ENCODE data around the gene KCNMA1. TPM values are rescaled to one million over a fixed set of nuclear protein-coding genes. Genes with fewer than 3 reads are reported as not detected.
A peak's percentile ranks its signal among the peaks of the same experiment; 100 is the strongest.
"Not testable (repeated sequence)": the region's sequence is repeated elsewhere in the genome, so short reads cannot be mapped to it uniquely, and the experiment has no call there.

The KCNMA1 gene
- total RNA-seq, 1 donor from 2014 or later = 2.2 TPM

- no peak for ATAC-seq
- no peak for DNase-seq (ENCODE audit: missing footprints)
- intact Hi-C loops (cut with DNase I) = no loop called here
These were observed 208.8 kb downstream of the KCNMA1 start for GRCh38 chr10:77428691-77429395.

DNA sequence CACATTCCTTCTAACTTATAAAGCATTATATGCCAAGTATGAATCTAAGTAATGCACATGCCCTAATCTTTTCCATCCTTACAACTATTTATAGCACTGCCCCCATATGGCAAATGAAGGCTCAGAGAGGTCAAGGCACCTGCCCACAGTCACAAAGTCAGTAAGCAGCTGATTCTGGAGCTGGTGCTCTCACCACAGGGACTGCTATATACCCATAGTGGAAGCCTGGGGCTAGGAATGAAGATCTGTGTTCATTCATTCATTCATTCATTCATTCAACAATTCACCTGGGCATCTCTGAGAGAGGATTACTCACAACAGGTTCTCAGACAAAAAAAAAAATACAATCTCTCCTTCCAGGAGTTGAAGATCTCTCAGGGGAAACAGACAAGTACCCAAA, 213.4 kb downstream of the KCNMA1 start:
- DNase-seq (ENCODE audit: missing footprints) (no peak), ATAC-seq (no peak)
- intact Hi-C loops (cut with DNase I) = no loop called here

DNA sequence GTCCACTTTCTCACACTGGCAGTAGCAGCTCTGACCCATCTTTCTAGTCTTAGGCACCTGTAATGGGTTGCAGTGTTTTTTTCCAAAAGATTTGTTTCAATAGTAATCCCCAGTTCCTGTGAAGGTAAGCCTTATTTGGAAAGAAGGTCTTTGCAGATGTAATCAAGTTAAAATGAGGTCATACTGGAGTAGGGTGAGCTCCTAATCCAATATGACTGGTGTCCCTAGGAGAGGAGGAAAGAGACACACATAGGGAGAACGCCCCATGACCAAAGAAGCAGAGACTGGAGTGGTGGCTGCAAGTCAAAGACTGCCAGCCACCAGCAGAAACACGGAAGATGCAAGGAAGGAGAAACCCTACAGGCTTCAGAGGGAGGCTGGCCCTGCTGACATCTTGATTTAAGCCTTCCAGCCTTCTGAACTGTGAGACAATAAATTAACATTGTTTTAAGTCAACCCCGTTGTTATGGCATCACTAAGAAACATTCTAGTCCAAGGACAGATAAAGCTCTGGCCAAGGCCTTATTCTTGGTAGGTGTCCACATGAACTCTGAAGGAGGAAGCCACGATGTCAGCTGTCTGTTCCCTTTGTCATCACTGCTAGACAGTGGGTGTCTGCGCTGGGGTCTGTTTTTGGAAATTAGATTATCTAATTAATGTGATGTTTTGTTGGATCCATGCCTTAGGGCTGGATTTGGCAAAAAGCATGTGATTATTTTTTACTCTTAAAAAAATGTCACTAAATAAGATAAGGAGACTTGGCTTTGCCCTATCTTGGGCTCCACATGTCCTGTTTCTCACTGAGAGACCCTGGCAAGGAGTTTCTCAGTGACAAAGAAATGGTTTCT, 214.9 kb downstream of the KCNMA1 start:
- intact Hi-C loops (cut with DNase I) = no loop called here

GRCh38 chr10:77421591-77421990, 216.0 kb downstream of the KCNMA1 start:
- no peak for DNase-seq (ENCODE audit: missing footprints)
- intact Hi-C loops (cut with DNase I) = no loop called here
- no peak for ATAC-seq

More for the DNA sequence above, 214.9 kb downstream of the KCNMA1 start:
- ATAC-seq (peak; percentile 58), DNase-seq (ENCODE audit: missing footprints) (no peak)

- DNase-seq (ENCODE audit: missing footprints) = no peak
- intact Hi-C loops (cut with DNase I) = no loop called here
- ATAC-seq = no peak
These were observed 216.6 kb downstream of the KCNMA1 start for GRCh38 chr10:77420947-77421523.

DNA sequence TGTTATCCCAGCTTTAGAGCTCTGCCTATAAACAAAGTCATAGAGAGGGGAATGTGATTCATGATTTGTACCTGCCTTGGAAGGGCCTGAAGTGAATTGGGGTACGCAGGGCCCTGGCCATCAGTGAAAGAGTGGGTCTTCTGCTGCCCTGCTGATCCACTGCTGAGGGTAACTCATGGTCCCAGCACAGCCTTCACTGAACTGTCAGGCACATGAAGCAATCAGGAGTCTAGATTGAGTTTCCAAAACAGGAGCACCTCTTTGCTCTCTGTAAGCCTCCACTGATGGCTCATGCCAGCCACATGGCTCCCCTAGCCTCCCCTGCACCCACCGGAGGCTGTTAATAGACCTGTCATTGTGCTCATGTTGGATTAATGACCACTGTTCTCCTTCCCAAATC, 217.6 kb downstream of the KCNMA1 start:
- intact Hi-C loops (cut with DNase I) = no loop called here
- DNase-seq (ENCODE audit: missing footprints) (no peak), ATAC-seq (no peak)

- no peak for DNase-seq (ENCODE audit: missing footprints)
- no peak for ATAC-seq
- intact Hi-C loops (cut with DNase I) = no loop called here
These were observed 218.6 kb downstream of the KCNMA1 start for GRCh38 chr10:77419056-77419455.

- no peak for DNase-seq (ENCODE audit: missing footprints)
These were observed 219.6 kb downstream of the KCNMA1 start for GRCh38 chr10:77417806-77418640.

DNA sequence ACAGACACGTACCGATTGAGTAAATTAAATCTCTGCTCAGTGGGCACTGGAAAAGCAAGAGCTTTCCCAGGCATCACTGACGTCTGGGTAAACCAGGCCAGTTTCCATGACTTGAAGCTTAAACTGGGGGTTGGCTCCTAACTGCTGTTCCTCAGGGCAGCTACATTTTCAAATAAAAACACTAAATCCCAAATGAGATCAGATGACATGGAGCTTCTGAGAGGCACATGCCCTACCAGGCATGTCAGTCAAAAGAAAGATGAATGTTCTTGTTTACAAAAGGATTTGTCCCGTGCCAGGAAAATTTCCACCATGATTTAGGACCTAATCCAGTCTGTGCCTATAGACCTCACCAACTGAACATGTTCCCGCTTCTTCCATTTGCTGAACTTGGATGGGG, 220.2 kb downstream of the KCNMA1 start:
- DNase-seq (ENCODE audit: missing footprints) = no peak
- intact Hi-C loops (cut with DNase I) = no loop called here
- no peak for ATAC-seq

More at GRCh38 chr10:77417806-77418640, 219.6 kb downstream of the KCNMA1 start:
- intact Hi-C loops (cut with DNase I) = no loop called here
- peak; percentile 68 for ATAC-seq

DNA sequence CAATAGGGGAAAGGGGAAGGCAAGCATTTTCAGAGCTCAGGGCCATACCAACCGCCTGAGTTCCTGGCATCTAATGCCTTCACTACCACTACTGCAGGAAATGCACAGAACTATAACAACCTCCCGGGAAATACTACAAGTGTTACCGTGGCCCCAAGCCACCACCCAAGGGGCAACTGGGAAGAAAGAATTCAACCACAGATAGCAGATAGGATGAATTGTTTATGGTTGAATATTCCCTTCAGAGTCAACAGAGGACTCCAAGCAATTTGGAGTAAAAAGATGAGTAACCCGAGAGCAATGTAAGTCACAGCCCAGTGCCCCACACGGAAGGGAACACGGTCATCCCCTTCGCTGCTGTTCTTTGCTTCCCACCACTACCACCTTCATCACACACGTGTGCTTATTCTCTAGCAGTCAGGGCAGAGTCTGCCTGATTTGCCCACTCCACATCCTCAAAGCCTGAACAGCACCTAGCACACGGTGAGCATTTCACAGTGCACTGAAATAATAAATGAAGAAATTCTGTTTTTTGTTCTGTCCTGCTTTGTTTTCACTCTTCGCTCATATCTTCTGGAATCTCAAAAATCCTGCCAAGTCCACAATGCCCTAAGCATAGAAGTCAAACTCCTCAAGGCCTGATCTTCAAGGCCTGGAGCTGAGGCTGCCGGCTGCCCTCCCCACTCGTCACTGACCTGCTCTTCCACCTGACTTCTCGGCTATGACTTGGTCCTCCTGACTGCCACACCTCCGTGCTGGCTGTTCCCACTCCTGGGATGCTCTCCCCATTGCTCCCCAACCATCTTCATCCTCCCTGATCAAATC, 221.1 kb downstream of the KCNMA1 start:
- no peak for DNase-seq (ENCODE audit: missing footprints)
- intact Hi-C loops (cut with DNase I) = no loop called here
- ATAC-seq = no peak

DNA sequence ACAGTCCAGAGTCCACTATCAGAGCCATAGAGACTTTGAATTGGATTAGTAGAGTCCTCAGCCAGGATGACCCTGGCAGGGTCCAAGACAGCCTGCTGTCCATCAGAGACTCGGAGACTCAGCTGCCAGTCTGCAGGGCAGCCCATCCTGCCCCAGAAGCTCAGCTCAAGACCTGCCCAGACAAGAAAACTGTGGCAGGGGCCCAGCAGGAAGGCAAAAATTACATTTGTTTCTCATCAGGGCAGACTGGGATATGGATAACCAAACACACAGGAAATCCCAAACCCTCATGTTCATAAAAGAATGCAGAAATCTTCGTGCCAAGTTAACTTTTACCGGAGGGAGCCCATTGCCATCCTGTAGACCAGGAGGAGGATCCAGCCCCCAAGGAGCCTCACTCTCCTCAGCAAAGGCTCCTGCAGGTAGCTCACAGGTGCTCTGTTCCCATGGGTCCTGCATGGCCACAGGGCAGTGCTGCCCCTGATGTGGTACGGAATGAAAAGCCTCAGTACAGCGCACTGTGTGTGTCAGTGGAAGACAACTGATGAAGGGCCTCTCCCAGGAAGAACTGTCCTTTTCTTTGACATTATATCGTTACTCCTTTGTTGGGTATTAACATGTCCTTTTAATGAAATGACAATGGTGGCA, 222.2 kb downstream of the KCNMA1 start:
- intact Hi-C loops (cut with DNase I) = no loop called here
- ATAC-seq (no peak), DNase-seq (ENCODE audit: missing footprints) (no peak)

DNA sequence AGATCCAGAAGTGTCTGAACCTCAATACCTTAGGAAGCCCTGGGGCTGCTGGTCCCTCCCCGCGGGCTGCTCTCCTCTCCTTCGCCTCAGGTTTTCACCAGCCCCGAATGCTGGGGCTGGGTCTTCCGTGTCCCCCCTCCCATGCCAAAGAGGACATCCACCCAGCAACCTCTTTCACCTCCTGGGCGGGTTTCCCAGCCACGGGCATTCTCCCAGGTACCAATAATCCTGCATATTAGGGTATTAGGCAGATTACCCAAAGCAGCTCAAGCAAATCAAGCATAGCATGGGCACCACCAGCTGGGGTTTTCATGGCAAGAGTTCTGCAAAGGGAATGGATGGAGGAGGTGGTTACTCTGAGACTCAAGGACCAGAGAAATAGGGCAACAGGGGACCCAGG, 224.4 kb downstream of the KCNMA1 start:
- ATAC-seq (no peak), DNase-seq (ENCODE audit: missing footprints) (no peak)
- intact Hi-C loops (cut with DNase I) = no loop called here

DNA sequence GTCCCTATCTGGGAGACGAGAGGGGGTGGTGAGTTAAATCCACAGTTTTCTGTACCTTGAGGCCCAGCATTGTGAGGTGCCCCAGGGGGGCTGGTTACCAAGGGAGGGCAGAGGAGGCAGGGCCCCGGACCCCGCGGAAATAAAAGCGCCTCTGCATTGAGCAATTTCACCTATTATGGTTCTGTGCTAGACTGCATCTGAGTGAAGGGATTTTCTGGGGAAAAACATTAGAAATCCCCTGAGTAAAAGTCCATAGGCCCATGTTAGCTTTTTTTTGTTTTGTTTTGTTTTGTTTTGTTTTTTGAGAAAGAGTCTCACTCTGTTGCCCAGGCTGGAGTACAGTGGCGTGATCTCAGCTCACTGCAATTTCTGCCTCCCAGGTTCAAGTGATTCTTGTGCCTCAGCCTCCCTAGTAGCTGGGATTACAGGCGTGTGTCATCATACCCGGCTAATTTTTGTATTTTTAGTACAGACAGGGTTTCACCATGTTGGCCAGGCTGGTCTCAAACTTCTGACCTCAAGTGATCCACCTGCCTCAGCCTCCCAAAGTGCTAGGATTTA, 225.0 kb downstream of the KCNMA1 start:
- intact Hi-C loops (cut with DNase I); ATAC-seq: not testable (repeated sequence)

DNA sequence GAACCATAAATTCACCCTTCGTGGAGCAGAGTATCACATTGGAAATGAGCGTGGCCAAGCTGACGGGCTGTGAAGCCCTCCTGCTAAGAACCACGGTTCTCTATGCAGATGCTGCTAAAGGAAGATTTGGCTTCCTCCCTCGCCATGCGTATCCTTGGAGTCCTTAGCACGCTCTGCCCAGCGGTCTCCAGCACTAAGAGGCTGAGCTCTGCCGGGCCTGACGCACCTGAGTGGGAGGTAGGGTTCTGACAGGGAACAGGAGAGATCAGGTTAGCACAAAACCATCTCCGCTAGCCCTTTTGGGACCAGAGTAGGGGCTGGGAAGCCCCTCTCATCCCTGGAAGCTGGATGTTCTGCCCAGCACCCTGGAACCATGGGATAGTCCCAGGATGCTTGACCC, 225.8 kb downstream of the KCNMA1 start:
- DNase-seq (ENCODE audit: missing footprints) (no peak), ATAC-seq (no peak)
- intact Hi-C loops (cut with DNase I) = no loop called here

More for the DNA sequence above, 225.0 kb downstream of the KCNMA1 start:
- DNase-seq (ENCODE audit: missing footprints) = not testable (repeated sequence)

GRCh38 chr10:77410523-77410922, 227.1 kb downstream of the KCNMA1 start:
- peak; percentile 64 for ATAC-seq
- intact Hi-C loops (cut with DNase I) = no loop called here
- no peak for DNase-seq (ENCODE audit: missing footprints)

DNA sequence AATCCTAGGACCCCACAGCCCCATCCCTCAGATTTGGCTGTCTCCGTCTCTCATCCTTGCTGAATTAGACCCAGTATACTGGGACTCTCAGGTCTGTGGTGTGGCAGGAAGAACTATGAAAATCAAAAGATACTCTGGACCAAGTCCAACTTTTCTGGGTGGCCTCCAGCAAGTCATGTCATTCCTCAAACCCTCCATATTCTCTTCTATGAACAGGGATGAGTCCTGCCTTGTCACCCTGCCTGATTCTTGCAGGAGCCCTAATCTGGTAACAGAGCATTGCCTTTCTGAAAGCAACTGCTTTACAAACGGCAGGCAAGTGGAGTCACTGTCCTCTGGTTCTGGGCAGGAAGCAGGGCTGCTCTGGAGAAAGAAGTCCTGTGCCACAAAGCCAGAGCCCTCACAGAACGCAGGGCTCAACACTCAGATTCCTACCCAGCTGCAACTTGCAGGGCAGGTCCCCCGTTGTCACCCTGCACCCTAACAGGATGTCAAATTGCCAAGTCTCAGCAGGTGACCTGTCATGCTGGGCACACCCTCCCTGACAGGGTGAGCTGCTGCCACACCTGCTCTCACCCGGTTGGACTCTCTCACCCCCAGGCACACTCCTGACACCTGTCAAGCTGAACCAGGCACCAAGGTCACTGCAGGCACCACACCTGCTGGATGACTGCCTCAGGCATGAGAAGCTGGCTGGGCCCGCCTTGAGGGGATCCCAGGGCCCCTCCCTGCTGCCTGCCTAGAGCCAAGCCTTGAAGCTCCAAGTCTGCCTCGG, 227.7 kb downstream of the KCNMA1 start:
- ATAC-seq (no peak), DNase-seq (ENCODE audit: missing footprints) (no peak)
- intact Hi-C loops (cut with DNase I) = no loop called here

GRCh38 chr10:77408259-77408658, 229.3 kb downstream of the KCNMA1 start:
- DNase-seq (ENCODE audit: missing footprints) = no peak
- no peak for ATAC-seq
- intact Hi-C loops (cut with DNase I) = no loop called here

All from Right ventricle myocardium inferior (tissue), 1 donor.